Chondrocyte (in vitro differentiated cells): ENCODE measurements around the gene MOBP. TPM values are rescaled to one million over a fixed set of nuclear protein-coding genes. Genes with fewer than 3 reads are reported as not detected.

Source experiments
- DNase-seq: peaks from one replicate; pipeline ENCODE4 v3.0.0; 2021; ENCODE audit warnings: mixed read lengths, low spot score
- H3K27ac Mint-ChIP-seq: one replicate; pipeline ENCODE4 v1.8.0; 2021; ENCODE audit warnings: mild to moderate bottlenecking, moderate library complexity, mixed read lengths; ENCODE audit not compliant: unreplicated experiment
- H3K27me3 Mint-ChIP-seq: 2 replicates; pipeline ENCODE4 v1.8.0; 2021; ENCODE audit warnings: low read depth, mixed read lengths
- H3K36me3 Mint-ChIP-seq: 2 replicates; pipeline ENCODE4 v1.8.0; 2021; ENCODE audit warnings: low read depth, mixed read lengths
- H3K4me1 Mint-ChIP-seq: 2 replicates; pipeline ENCODE4 v1.8.0; 2021; ENCODE audit warnings: low read depth, mild to moderate bottlenecking, mixed read lengths
- H3K4me3 Mint-ChIP-seq: one replicate; pipeline ENCODE4 v1.8.0; 2021; ENCODE audit warnings: mild to moderate bottlenecking, moderate library complexity, mixed read lengths; ENCODE audit not compliant: unreplicated experiment
- H3K9me3 Mint-ChIP-seq: 2 replicates; pipeline ENCODE4 v1.8.0; 2021; ENCODE audit warnings: low read depth, mixed read lengths
- CTCF ChIP-seq: fragments of 200-600 bp; sonication (generic); IDR thresholded peaks from 2 replicates; pipeline ENCODE4 v1.5.0; 2021; ENCODE audit warnings: antibody characterized with exemption, mild to moderate bottlenecking, moderate library complexity
- total RNA-seq: library from RNA; stranded (reverse); gene quantifications from 3 replicates; pipeline ENCODE4 v1.2.1, GENCODE V29; 2021

MOBP gene
- total RNA-seq, 1 donor from 2014 or later = not detected

- Mint-ChIP-seq H3K36me3 (no peaks in the 10 kb centered on the region), H3K9me3 (peaks cover 4% of the 10 kb centered on the region), H3K4me3 (no peak overlapping the region), H3K4me1 (no peaks in the 10 kb centered on the region), H3K27ac (no peak overlapping the region), H3K27me3 (peaks cover 21% of the 10 kb centered on the region)
- TF ChIP-seq CTCF = no peak
- no peak for DNase-seq
Observed at GRCh38 chr3:39519103-39519502, 51.6 kb downstream of the MOBP start.

GRCh38 chr3:39519554-39520288 lies 52.2 kb downstream of the MOBP start:
- Mint-ChIP-seq H3K4me3 (no peak overlapping the region), H3K27ac (no peak overlapping the region), H3K4me1 (no peaks in the 10 kb centered on the region), H3K27me3 (peaks cover 19% of the 10 kb centered on the region), H3K36me3 (no peaks in the 10 kb centered on the region), H3K9me3 (peaks cover 9% of the 10 kb centered on the region)
- no peak for DNase-seq
- no peak for TF ChIP-seq CTCF

DNA sequence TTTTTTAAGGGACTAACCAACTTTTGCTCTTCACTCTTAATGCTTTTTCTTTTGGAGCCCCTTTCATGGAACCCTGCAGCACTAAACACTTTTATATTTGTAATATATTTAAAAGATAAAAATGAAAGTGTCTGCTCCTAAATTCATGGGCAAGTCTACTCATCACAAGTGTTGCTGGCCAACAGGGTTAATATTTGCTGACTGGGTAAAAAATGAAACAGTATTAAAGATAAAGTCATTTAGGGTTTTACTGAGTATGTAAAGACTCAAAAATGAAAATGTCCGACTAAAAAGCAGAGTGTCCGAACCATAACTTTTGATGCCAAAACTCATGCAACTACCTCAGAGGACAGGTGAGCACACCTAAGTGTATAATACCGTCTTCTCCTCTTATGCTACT lies 54.0 kb downstream of the MOBP start:
- no peaks in the 10 kb centered on the region for H3K4me1 Mint-ChIP-seq
- no peak for DNase-seq
- H3K27ac Mint-ChIP-seq = no peak overlapping the region
- no peaks in the 10 kb centered on the region for H3K36me3 Mint-ChIP-seq
- H3K9me3 Mint-ChIP-seq = peaks cover 9% of the 10 kb centered on the region
- H3K27me3 Mint-ChIP-seq = peaks cover 18% of the 10 kb centered on the region
- TF ChIP-seq CTCF = no peak
- no peak overlapping the region for H3K4me3 Mint-ChIP-seq

- Mint-ChIP-seq H3K27me3 (peaks cover 20% of the 10 kb centered on the region), H3K27ac (no peak overlapping the region), H3K4me3 (no peak overlapping the region), H3K36me3 (no peaks in the 10 kb centered on the region), H3K9me3 (peaks cover 9% of the 10 kb centered on the region), H3K4me1 (no peaks in the 10 kb centered on the region)
- no peak for TF ChIP-seq CTCF
- DNase-seq = no peak
Observed at GRCh38 chr3:39524107-39524506, 56.6 kb downstream of the MOBP start.

- peaks cover 11% of the 10 kb centered on the region for H3K27me3 Mint-ChIP-seq
Observed at GRCh38 chr3:39528844-39529243, 61.4 kb downstream of the MOBP start.

More at GRCh38 chr3:39528844-39529243, 61.4 kb downstream of the MOBP start:
- no peak overlapping the region for H3K4me3 Mint-ChIP-seq
- no peak overlapping the region for H3K27ac Mint-ChIP-seq
- no peak for TF ChIP-seq CTCF
- H3K36me3 Mint-ChIP-seq = no peaks in the 10 kb centered on the region
- H3K9me3 Mint-ChIP-seq = peaks cover 7% of the 10 kb centered on the region
- no peak for DNase-seq
- H3K4me1 Mint-ChIP-seq = peaks cover 11% of the 10 kb centered on the region
